ENCODE data around the gene GHITM. TPM values are rescaled to one million over a fixed set of nuclear protein-coding genes. Genes with fewer than 3 reads are reported as not detected.
A peak's percentile ranks its signal among the peaks of the same experiment; 100 is the strongest.

Gene GHITM
- total RNA-seq (10 to 100 TPM; 68.6 to 84.9 (median 83.8) TPM), total RNA-seq (149 to 453 (median 196) reads per million in 29 experiments)
- 120 TPM for total RNA-seq (2013)

GRCh38 chr10:84139126-84140035, at the start of gene GHITM:
TSS of gene GHITM (plus strand) at chr10:84139509. CDS start at chr10:84141501, 1,992 bp downstream.
- H3K27ac ChIP-seq (ENCODE audit: low read length) = peak within 1 kb of the TSS; percentile 93
- peaks cover 20 to 33% (median 33%) of the 10 kb centered on the region in 3 donors for H3K4me1 Mint-ChIP-seq
- DNase-seq (peak; percentile 95 to 100 (median 99)), ATAC-seq (replicated peaks in 1 of 4) (peak; percentile 95 to 99 (median 96))
- no peaks in the 10 kb centered on the region for H3K27me3 Mint-ChIP-seq
- ChIA-PET POLR2A (interaction anchor here (0.6 to 2.0 kb wide), 6 partner anchors 9 to 195 kb away, joined by 4 to 8 read pairs (median 4); no protein-coding TSS in a partner anchor), CTCF (interaction anchor here (0.5 to 3.2 kb wide), 7 partner anchors 8 to 271 kb away, joined by 3 to 31 read pairs (median 6); no protein-coding TSS in a partner anchor)
- WGBS (ENCODE audit: insufficient coverage) = under 1% methylated on average over 51 of the region's 61 CpGs
- H3K4me1 ChIP-seq (ENCODE audit: control insufficient read depth in 1 of 2, extremely low read depth in 1 of 2, insufficient read depth in 2 of 2, low read length in 2 of 2) = peaks cover 11 to 16% of the 10 kb centered on the region in 2 experiments
- no peaks in the 10 kb centered on the region for H3K9me3 Mint-ChIP-seq
- H3K4me3 Mint-ChIP-seq = peak within 1 kb of the TSS; percentile 89 to 96 (median 94)
- H3K36me3 Mint-ChIP-seq = peaks cover 14% of the 10 kb centered on the region
- H3K27ac Mint-ChIP-seq = peak within 1 kb of the TSS; percentile 97 to 100
- H3K36me3 ChIP-seq (ENCODE audit: control insufficient read depth in 2 of 2, extremely low read depth in 1 of 2, insufficient read depth in 1 of 2, low read length in 1 of 2) = peaks cover 0 to 29% of the 10 kb centered on the region in 2 donors
- H3K9me3 ChIP-seq = no peaks in the 10 kb centered on the region
- H3K4me3 ChIP-seq (ENCODE audit: control insufficient read depth in 1 of 2, extremely low read depth in 1 of 2, low read length in 1 of 2) = peak within 1 kb of the TSS; percentile 87 to 96
- peaks cover 0 to 2% of the 10 kb centered on the region in 2 experiments for H3K27me3 ChIP-seq (replicated peaks in 1 of 2; ENCODE audit: control insufficient read depth in 2 of 2, extremely low read depth in 1 of 2, insufficient read depth in 2 of 2, low read length in 1 of 2)

GRCh38 chr10:84095811-84096497, 43.4 kb upstream of the GHITM start:
- H3K36me3 Mint-ChIP-seq = no peaks in the 10 kb centered on the region
- no peak overlapping the region for H3K27ac Mint-ChIP-seq
- no peaks in the 10 kb centered on the region for H3K27me3 ChIP-seq (replicated peaks in 1 of 2; ENCODE audit: control insufficient read depth in 2 of 2, extremely low read depth in 1 of 2, insufficient read depth in 2 of 2, low read length in 1 of 2)
- no CpG with 5 or more reads among the region's 4 CpGs for WGBS (ENCODE audit: insufficient coverage)
- H3K4me1 Mint-ChIP-seq = no peaks in the 10 kb centered on the region
- DNase-seq = no peak
- POLR2A ChIA-PET = no interaction called here
- CTCF ChIA-PET = no interaction called here
- no peak overlapping the region for H3K27ac ChIP-seq (ENCODE audit: low read length)
- ATAC-seq (replicated peaks in 1 of 4) = no peak
- H3K27me3 Mint-ChIP-seq = peaks cover 8 to 20% of the 10 kb centered on the region in 2 donors
- H3K4me3 ChIP-seq (ENCODE audit: control insufficient read depth in 1 of 2, extremely low read depth in 1 of 2, low read length in 1 of 2) = no peak overlapping the region
- H3K4me3 Mint-ChIP-seq = no peak overlapping the region
- H3K36me3 ChIP-seq (ENCODE audit: control insufficient read depth in 2 of 2, extremely low read depth in 1 of 2, insufficient read depth in 1 of 2, low read length in 1 of 2) = no peaks in the 10 kb centered on the region
- no peaks in the 10 kb centered on the region for H3K9me3 Mint-ChIP-seq
- H3K9me3 ChIP-seq = no peaks in the 10 kb centered on the region
- no peaks in the 10 kb centered on the region for H3K4me1 ChIP-seq (ENCODE audit: control insufficient read depth in 1 of 2, extremely low read depth in 1 of 2, insufficient read depth in 2 of 2, low read length in 2 of 2)

GRCh38 chr10:84097787-84098353, 41.4 kb upstream of the GHITM start:
- Mint-ChIP-seq H3K4me1 (no peaks in the 10 kb centered on the region), H3K4me3 (no peak overlapping the region), H3K9me3 (no peaks in the 10 kb centered on the region), H3K36me3 (no peaks in the 10 kb centered on the region), H3K27me3 (peaks cover 2 to 13% of the 10 kb centered on the region in 2 donors), H3K27ac (no peak overlapping the region)
- Histone ChIP-seq H3K4me1 (ENCODE audit: control insufficient read depth in 1 of 2, extremely low read depth in 1 of 2, insufficient read depth in 2 of 2, low read length in 2 of 2) (no peaks in the 10 kb centered on the region), H3K36me3 (ENCODE audit: control insufficient read depth in 2 of 2, extremely low read depth in 1 of 2, insufficient read depth in 1 of 2, low read length in 1 of 2) (no peaks in the 10 kb centered on the region), H3K27ac (ENCODE audit: low read length) (no peak overlapping the region), H3K27me3 (replicated peaks in 1 of 2; ENCODE audit: control insufficient read depth in 2 of 2, extremely low read depth in 1 of 2, insufficient read depth in 2 of 2, low read length in 1 of 2) (no peaks in the 10 kb centered on the region), H3K9me3 (no peaks in the 10 kb centered on the region), H3K4me3 (ENCODE audit: control insufficient read depth in 1 of 2, extremely low read depth in 1 of 2, low read length in 1 of 2) (no peak overlapping the region)
- no CpG with 5 or more reads among the region's 4 CpGs for WGBS (ENCODE audit: insufficient coverage)
- ATAC-seq (replicated peaks in 1 of 4) = no peak
- CTCF ChIA-PET = interaction anchor here in 1 of 2 donors (0.6 to 0.7 kb wide), 3 partner anchors 9 to 110 kb away, joined by 3 to 6 read pairs (median 3); no protein-coding TSS in a partner anchor
- DNase-seq = peak in 1 of 35 experiments; percentile 8
- POLR2A ChIA-PET = no interaction called here

- H3K4me3 Mint-ChIP-seq = no peak overlapping the region
- ChIA-PET POLR2A (no interaction called here), CTCF (no interaction called here)
- no peaks in the 10 kb centered on the region for H3K4me1 Mint-ChIP-seq
- H3K27ac Mint-ChIP-seq = no peak overlapping the region
- 50% methylated on average over 2 of the region's 2 CpGs for WGBS (ENCODE audit: insufficient coverage)
- H3K27me3 ChIP-seq (replicated peaks in 1 of 2; ENCODE audit: control insufficient read depth in 2 of 2, extremely low read depth in 1 of 2, insufficient read depth in 2 of 2, low read length in 1 of 2) = no peaks in the 10 kb centered on the region
- H3K4me3 ChIP-seq (ENCODE audit: control insufficient read depth in 1 of 2, extremely low read depth in 1 of 2, low read length in 1 of 2) = no peak overlapping the region
- no peaks in the 10 kb centered on the region for H3K36me3 Mint-ChIP-seq
- no peak for ATAC-seq (replicated peaks in 1 of 4)
- no peaks in the 10 kb centered on the region for H3K9me3 Mint-ChIP-seq
- no peak overlapping the region for H3K27ac ChIP-seq (ENCODE audit: low read length)
- no peaks in the 10 kb centered on the region for H3K36me3 ChIP-seq (ENCODE audit: control insufficient read depth in 2 of 2, extremely low read depth in 1 of 2, insufficient read depth in 1 of 2, low read length in 1 of 2)
- no peaks in the 10 kb centered on the region for H3K4me1 ChIP-seq (ENCODE audit: control insufficient read depth in 1 of 2, extremely low read depth in 1 of 2, insufficient read depth in 2 of 2, low read length in 2 of 2)
- DNase-seq = no peak
- peaks cover 2 to 13% of the 10 kb centered on the region in 2 donors for H3K27me3 Mint-ChIP-seq
- H3K9me3 ChIP-seq = no peaks in the 10 kb centered on the region
Measured at GRCh38 chr10:84098667-84099066, 40.6 kb upstream of the GHITM start.

GRCh38 chr10:84101042-84101441, 38.3 kb upstream of the GHITM start:
- no peak for ATAC-seq (replicated peaks in 1 of 4)
- POLR2A ChIA-PET = interaction anchor here in 1 of 2 donors (0.5 kb wide), 1 partner anchor 2000 kb away, joined by 3 read pairs; no protein-coding TSS in a partner anchor
- H3K9me3 Mint-ChIP-seq = no peaks in the 10 kb centered on the region

GRCh38 chr10:84108797-84109196, 30.5 kb upstream of the GHITM start:
- peaks cover 5 to 19% of the 10 kb centered on the region in 2 donors for H3K27me3 Mint-ChIP-seq
- Histone ChIP-seq H3K9me3 (no peaks in the 10 kb centered on the region), H3K4me3 (ENCODE audit: control insufficient read depth in 1 of 2, extremely low read depth in 1 of 2, low read length in 1 of 2) (no peak overlapping the region), H3K4me1 (ENCODE audit: control insufficient read depth in 1 of 2, extremely low read depth in 1 of 2, insufficient read depth in 2 of 2, low read length in 2 of 2) (no peaks in the 10 kb centered on the region), H3K27ac (ENCODE audit: low read length) (no peak overlapping the region), H3K36me3 (ENCODE audit: control insufficient read depth in 2 of 2, extremely low read depth in 1 of 2, insufficient read depth in 1 of 2, low read length in 1 of 2) (no peaks in the 10 kb centered on the region), H3K27me3 (replicated peaks in 1 of 2; ENCODE audit: control insufficient read depth in 2 of 2, extremely low read depth in 1 of 2, insufficient read depth in 2 of 2, low read length in 1 of 2) (peaks cover 0 to 2% of the 10 kb centered on the region in 2 experiments)
- H3K9me3 Mint-ChIP-seq = no peaks in the 10 kb centered on the region
- no peaks in the 10 kb centered on the region for H3K4me1 Mint-ChIP-seq
- DNase-seq (no peak), ATAC-seq (replicated peaks in 1 of 4) (no peak)
- POLR2A ChIA-PET = no interaction called here
- CTCF ChIA-PET = no interaction called here
- 89% methylated on average over 18 of the region's 18 CpGs for WGBS (ENCODE audit: insufficient coverage)
- no peak overlapping the region for H3K27ac Mint-ChIP-seq
- H3K4me3 Mint-ChIP-seq = no peak overlapping the region
- no peaks in the 10 kb centered on the region for H3K36me3 Mint-ChIP-seq

More at GRCh38 chr10:84101042-84101441, 38.3 kb upstream of the GHITM start:
- Histone ChIP-seq H3K4me3 (ENCODE audit: control insufficient read depth in 1 of 2, extremely low read depth in 1 of 2, low read length in 1 of 2) (no peak overlapping the region), H3K36me3 (ENCODE audit: control insufficient read depth in 2 of 2, extremely low read depth in 1 of 2, insufficient read depth in 1 of 2, low read length in 1 of 2) (no peaks in the 10 kb centered on the region), H3K9me3 (no peaks in the 10 kb centered on the region), H3K27me3 (replicated peaks in 1 of 2; ENCODE audit: control insufficient read depth in 2 of 2, extremely low read depth in 1 of 2, insufficient read depth in 2 of 2, low read length in 1 of 2) (peaks cover 0 to 2% of the 10 kb centered on the region in 2 experiments), H3K27ac (ENCODE audit: low read length) (no peak overlapping the region), H3K4me1 (ENCODE audit: control insufficient read depth in 1 of 2, extremely low read depth in 1 of 2, insufficient read depth in 2 of 2, low read length in 2 of 2) (no peaks in the 10 kb centered on the region)
- Mint-ChIP-seq H3K4me3 (no peak overlapping the region), H3K36me3 (no peaks in the 10 kb centered on the region), H3K27me3 (peaks cover 4 to 6% of the 10 kb centered on the region in 2 donors), H3K4me1 (no peaks in the 10 kb centered on the region), H3K27ac (no peak overlapping the region)
- CTCF ChIA-PET = no interaction called here
- WGBS (ENCODE audit: insufficient coverage) = no CpG with 5 or more reads among the region's 2 CpGs
- DNase-seq = no peak

All from T-cell (primary cell).